Small intestine (tissue), 16 donors: Measurements from ENCODE around the gene RER1. TPM values are rescaled to one million over a fixed set of nuclear protein-coding genes. Genes with fewer than 3 reads are reported as not detected.
A peak's percentile ranks its signal among the peaks of the same experiment; 100 is the strongest.

Experiments used
- DNase-seq, 2 donors: peaks; one replicate each; pipeline versions ENCODE4 v3.0.0 to v3.0.0-alpha.2; 2013
- FAIRE-seq: peaks from 2 replicates; lab custom pipeline; 2012; peaks lifted over from hg19 to GRCh38; lab: Jason Lieb, UNC
- H3K27ac ChIP-seq, 3 donors: one replicate each; pipeline ENCODE4 v1.5.1; 2013; ENCODE audit warnings: low read length in 2 of 3, mild to moderate bottlenecking in 2 of 3, control low read depth in 1 of 3, inconsistent platforms in 1 of 3, low read depth in 1 of 3, moderate library complexity in 1 of 3
- H3K27me3 ChIP-seq, 3 donors: one replicate each; pipeline ENCODE4 v1.6.1; 2013; ENCODE audit warnings: low read length in 3 of 3, inconsistent platforms in 1 of 3; ENCODE audit not compliant: control insufficient read depth in 3 of 3, insufficient read depth in 3 of 3
- H3K36me3 ChIP-seq, 3 donors: one replicate each; pipeline ENCODE4 v1.6.1; 2013; ENCODE audit warnings: low read length in 3 of 3, inconsistent platforms in 1 of 3, low read depth in 1 of 3, mild to moderate bottlenecking in 1 of 3, moderate library complexity in 1 of 3; ENCODE audit not compliant: control insufficient read depth in 3 of 3, insufficient read depth in 2 of 3
- H3K4me1 ChIP-seq, 3 donors: one replicate each; pipeline ENCODE4 v1.6.1; 2013; ENCODE audit warnings: low read length in 2 of 3, inconsistent platforms in 1 of 3, low read depth in 1 of 3, mild to moderate bottlenecking in 1 of 3, moderate library complexity in 1 of 3; ENCODE audit not compliant: control insufficient read depth in 3 of 3, insufficient read depth in 2 of 3
- H3K4me3 ChIP-seq, 3 donors: one replicate each; pipeline ENCODE4 v1.5.1; 2013; ENCODE audit warnings: low read length in 3 of 3, control low read depth in 1 of 3, inconsistent platforms in 1 of 3, low read depth in 1 of 3, mild to moderate bottlenecking in 1 of 3, moderate library complexity in 1 of 3
- H3K9me3 ChIP-seq, 2 donors: one replicate each; pipeline ENCODE4 v1.6.1; 2013; ENCODE audit warnings: low read depth in 1 of 2, low read length in 1 of 2; ENCODE audit not compliant: control insufficient read depth in 2 of 2, insufficient read depth in 1 of 2
- WGBS, 3 donors: extraction: QIAGEN DNeasy Blood & Tissue Kit; methylation state at CpG; one replicate each; pipeline ENCODE4 v1.1.7; 2013; 5-methylcytosine and 5-hydroxymethylcytosine counted together
- long read RNA-seq, 10 donors: transcript quantifications; one replicate each; lab custom pipeline, GENCODE V29; 2026
- polyA plus RNA-seq, 4 donors: library from polyadenylated mRNA; stranded (reverse) in 3 of 4; unstranded in 1 of 4; fragments of 200-250 nt in 3 of 4; fragments of 120-200 nt in 1 of 4; gene quantifications; one replicate each; pipeline versions ENCODE4 v1.2.1 to v1.2.3, GENCODE V29; 2013
- donor health status: healthy with polysubstance abuse.
- donor health status: control.
- donor health status: control.
- donor health status: Bipolar disorder and iron deficiency.
- donor health status: healthy.

Gene RER1, protein sequence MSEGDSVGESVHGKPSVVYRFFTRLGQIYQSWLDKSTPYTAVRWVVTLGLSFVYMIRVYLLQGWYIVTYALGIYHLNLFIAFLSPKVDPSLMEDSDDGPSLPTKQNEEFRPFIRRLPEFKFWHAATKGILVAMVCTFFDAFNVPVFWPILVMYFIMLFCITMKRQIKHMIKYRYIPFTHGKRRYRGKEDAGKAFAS
- polyA plus RNA-seq = 100 to 1,000 TPM in 2 of 4 donors, 10 to 100 TPM in 2; 70.0 to 140 (median 88.7) TPM
- long read RNA-seq, donor 1 = 0 reads
- long read RNA-seq, donor 2, transcript RER1-209 (7 exons, 3,044 nt) = major isoform, 35 of 43 reads
- long read RNA-seq, donor 2, partial matches to known transcripts = 7 of 43 reads
- long read RNA-seq, donor 2, other reads (novel, unspliced or antisense) = 0 of 43 reads
- long read RNA-seq, donor 3, transcript RER1-209 (7 exons, 3,044 nt) = major isoform, 29 of 37 reads
- long read RNA-seq, donor 3, transcript RER1-206 (2 exons, 585 nt) = minor isoform, 5 of 37 reads
- long read RNA-seq, donor 3, partial matches to known transcripts = 0 of 37 reads
- long read RNA-seq, donor 3, other reads (novel, unspliced or antisense) = 0 of 37 reads
- long read RNA-seq, donor 4, partial matches to known transcripts = 0 of 3 reads
- long read RNA-seq, donor 4, other reads (novel, unspliced or antisense) = 0 of 3 reads
- long read RNA-seq, donor 5, transcript RER1-209 (7 exons, 3,044 nt) = major isoform, 6 of 8 reads
- long read RNA-seq, donor 5, partial matches to known transcripts = 0 of 8 reads
- long read RNA-seq, donor 5, other reads (novel, unspliced or antisense) = 0 of 8 reads
- long read RNA-seq, donor 6, transcript RER1-206 (2 exons, 585 nt) = minor isoform, 5 of 41 reads
- long read RNA-seq, donor 6, transcript RER1-209 (7 exons, 3,044 nt) = major isoform, 32 of 41 reads
- long read RNA-seq, donor 6, partial matches to known transcripts = 0 of 41 reads
- long read RNA-seq, donor 6, other reads (novel, unspliced or antisense) = 0 of 41 reads
- long read RNA-seq, donor 7 = 0 reads
- long read RNA-seq, donor 8, partial matches to known transcripts = 0 of 3 reads
- long read RNA-seq, donor 8, other reads (novel, unspliced or antisense) = 0 of 3 reads
- long read RNA-seq, donor 9, transcript RER1-209 (7 exons, 3,044 nt) = major isoform, 9 of 12 reads
- long read RNA-seq, donor 9, partial matches to known transcripts = 0 of 12 reads
- long read RNA-seq, donor 9, other reads (novel, unspliced or antisense) = 0 of 12 reads
- long read RNA-seq, donor 10, transcript RER1-206 (2 exons, 585 nt) = minor isoform, 6 of 47 reads
- long read RNA-seq, donor 10, transcript RER1-209 (7 exons, 3,044 nt) = major isoform, 29 of 47 reads
- long read RNA-seq, donor 10, partial matches to known transcripts = 7 of 47 reads
- long read RNA-seq, donor 10, other reads (novel, unspliced or antisense) = 0 of 47 reads

DNA sequence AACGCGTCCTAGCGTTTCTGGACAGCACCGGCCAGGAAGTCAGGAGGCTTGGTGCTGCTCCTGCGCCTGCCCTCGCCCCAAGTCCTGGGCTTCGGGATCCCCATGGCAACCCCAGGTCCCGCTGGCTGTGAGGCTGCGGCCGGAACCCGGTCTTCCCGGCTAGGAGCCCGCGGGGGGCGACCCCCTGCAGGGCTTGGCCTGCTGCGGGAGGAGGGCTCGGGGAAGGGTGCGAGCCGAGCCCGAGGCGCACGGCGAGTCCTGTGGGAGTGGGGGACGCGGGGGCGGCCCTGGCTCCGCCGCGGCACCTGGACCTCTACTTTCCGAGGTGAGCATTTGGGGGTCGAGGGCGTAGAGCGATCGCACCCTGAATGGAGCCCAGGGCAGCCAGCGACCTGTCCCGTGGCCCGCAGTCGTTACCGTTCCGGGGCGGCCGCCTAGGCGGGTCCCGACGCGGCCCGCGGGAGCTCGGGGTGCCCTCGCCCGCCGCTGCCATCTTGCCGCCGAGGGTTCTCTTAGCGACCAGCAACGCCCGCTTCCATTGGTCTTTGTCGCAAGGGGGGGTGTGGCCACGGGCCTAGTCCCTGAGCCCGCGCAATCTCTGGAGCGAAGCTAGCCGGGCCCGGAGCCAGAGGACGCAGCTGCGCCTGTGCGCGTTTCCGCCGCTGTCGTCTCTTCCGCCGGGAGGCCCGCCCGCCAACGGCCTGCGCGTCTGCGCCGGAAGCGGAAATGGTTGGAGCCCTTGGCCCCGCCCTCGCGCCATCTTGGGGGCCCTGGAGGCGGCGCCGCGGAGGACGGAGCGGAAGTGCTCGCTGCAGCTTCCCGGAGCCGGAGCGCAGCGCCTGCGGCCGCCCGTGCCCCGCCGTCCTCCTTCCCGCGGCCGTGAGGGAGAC lies at the start of gene RER1, which contains the start of gene MORN1:
Gene RER1 (plus strand): TSS at position 801 of the 890 bp plus-strand sequence. CDS start 3,950 bp downstream, outside the sequence.
Gene MORN1 (minus strand): TSS at position 514 of the 890 bp plus-strand sequence. CDS start 21 bp downstream, at position 493.
- H3K27me3 ChIP-seq = no peaks in the 10 kb centered on the region
- H3K4me1 ChIP-seq = peaks cover 3 to 26% (median 11%) of the 10 kb centered on the region in 3 donors
- peaks cover 0 to 60% (median 6%) of the 10 kb centered on the region in 3 donors for H3K36me3 ChIP-seq
- peak within 1 kb of the TSS; percentile 76 to 94 (median 83) for H3K27ac ChIP-seq
- FAIRE-seq (no peak), DNase-seq (peak; percentile 99 to 100)
- 0% methylated on average over 66 to 103 of the region's 103 CpGs for WGBS, 3 donors
- H3K4me3 ChIP-seq = peak within 1 kb of the TSS; percentile 69 to 92 (median 89)
- no peaks in the 10 kb centered on the region for H3K9me3 ChIP-seq

DNA sequence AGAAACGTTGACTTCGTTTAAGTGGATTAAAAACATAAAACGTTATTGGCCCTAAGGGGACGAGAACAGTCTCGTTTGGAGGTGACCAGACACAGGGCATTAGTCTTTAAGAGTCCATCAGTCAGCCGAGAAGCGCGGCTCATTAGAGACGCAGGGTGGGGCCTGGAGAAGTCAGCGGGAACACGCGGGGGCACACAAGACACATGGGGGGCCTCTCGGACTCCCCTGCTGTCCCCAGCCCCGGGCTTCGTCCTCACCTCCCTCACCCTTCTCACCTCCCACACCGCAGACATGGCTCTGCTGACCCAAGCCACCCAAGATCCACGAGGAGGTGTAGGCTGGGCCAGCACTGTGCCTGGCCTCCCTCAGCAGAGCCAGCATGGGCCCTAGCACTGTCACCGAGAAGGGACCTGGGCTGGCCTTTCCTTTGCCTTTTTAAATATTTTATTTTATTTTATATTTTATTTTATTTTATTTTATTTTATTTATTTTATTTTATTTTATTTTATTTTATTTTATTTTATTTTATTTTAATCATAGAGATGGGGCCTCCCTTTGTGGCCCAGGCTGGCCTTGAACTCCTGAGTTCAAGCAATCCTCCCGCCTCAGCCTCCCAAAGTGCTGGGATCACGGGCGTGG lies 49.1 kb upstream of the RER1 start:
- 80 to 86% (median 85%) methylated on average over 21 of the region's 21 CpGs for WGBS, 3 donors

DNA sequence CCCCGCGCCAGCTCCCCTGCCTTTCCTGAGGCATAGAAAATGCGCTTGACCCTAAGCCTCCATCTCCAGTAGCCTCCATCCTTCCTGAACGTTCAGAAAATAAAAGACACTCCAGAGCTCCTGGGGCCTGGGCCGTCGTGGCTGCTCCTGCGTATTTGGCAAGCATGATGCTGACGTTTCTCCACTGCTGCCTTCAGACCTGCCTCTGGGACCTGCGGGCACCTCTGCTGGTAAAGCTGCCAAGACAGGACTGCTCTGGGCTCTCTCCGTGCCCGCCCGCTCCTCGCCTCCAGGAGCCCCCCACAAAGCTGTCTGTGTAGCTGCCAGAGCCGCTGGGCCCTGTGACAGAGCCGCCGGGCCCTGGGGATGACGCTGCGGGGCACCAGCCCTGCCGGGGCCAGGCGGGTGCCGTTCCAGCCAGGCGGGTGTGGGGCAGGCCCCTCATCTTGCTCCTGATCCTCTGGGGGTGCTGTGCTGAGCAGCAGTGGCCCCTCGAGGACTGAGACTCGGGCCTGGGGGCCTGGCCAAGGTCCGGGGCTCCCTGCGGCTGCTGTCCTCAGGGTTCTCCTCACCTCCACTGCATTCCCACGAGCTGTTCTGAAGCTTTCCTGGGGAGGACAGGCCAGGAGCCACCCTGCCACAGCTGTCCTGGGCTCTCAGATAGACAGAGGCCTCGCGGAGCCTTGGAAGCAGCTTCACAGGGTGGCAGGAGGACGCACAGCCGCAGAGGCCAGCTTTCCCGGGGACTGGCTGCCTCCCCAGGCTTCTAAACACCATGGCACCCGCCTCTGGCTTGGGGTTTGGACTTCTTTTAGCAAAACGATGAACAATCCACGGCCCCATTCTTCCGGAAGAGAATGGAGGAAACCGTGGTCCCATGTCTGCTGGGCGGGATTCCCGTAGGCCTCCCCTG lies 48.4 kb upstream of the RER1 start:
- Histone ChIP-seq H3K4me3 (no peak overlapping the region), H3K27me3 (no peaks in the 10 kb centered on the region), H3K36me3 (no peaks in the 10 kb centered on the region), H3K9me3 (no peaks in the 10 kb centered on the region), H3K27ac (no peak overlapping the region), H3K4me1 (no peaks in the 10 kb centered on the region)
- DNase-seq (no peak), FAIRE-seq (no peak)
- 77 to 84% (median 78%) methylated on average over 39 of the region's 39 CpGs for WGBS, 3 donors

More for the DNA sequence above, 49.1 kb upstream of the RER1 start:
- H3K9me3 ChIP-seq = no peaks in the 10 kb centered on the region
- no peaks in the 10 kb centered on the region for H3K4me1 ChIP-seq
- no peaks in the 10 kb centered on the region for H3K27me3 ChIP-seq
- DNase-seq (no peak), FAIRE-seq (no peak)
- H3K27ac ChIP-seq = no peak overlapping the region
- H3K36me3 ChIP-seq = no peaks in the 10 kb centered on the region
- no peak overlapping the region for H3K4me3 ChIP-seq

DNA sequence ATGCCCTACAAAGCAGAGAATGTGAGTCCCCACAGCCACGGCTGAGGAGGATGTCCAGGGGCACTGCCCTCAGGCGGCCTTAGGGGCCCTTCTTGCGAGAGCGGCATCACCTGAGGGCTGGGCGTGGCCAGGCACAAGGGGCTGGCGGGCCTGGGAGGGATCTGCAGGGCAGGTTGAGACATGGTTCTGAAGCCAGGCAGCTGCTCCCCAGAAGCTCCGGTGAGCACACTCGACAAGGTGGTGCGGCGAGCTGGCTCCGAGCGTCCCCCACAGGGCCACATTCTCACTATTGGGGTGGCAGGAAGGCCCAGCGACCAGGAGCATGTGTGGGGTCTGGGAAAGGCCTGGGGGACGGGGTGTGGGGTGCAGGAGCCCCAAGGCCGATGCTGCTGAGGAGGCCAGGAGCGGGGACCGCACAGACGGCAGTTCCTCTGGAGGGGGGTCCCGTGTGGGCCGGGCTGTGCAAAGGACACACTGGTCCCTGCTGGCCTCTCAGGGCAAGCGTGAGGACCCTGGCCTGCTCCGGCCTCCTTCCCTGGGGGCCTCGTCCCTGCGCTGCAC lies 47.4 kb upstream of the RER1 start:
- H3K36me3 ChIP-seq = no peaks in the 10 kb centered on the region
- H3K27me3 ChIP-seq = no peaks in the 10 kb centered on the region
- no peaks in the 10 kb centered on the region for H3K9me3 ChIP-seq
- no peak overlapping the region for H3K27ac ChIP-seq
- no peaks in the 10 kb centered on the region for H3K4me1 ChIP-seq
- no peak overlapping the region for H3K4me3 ChIP-seq
- FAIRE-seq = no peak
- WGBS, 3 donors = 83 to 90% (median 88%) methylated on average over 16 to 24 of the region's 24 CpGs
- no peak for DNase-seq

DNA sequence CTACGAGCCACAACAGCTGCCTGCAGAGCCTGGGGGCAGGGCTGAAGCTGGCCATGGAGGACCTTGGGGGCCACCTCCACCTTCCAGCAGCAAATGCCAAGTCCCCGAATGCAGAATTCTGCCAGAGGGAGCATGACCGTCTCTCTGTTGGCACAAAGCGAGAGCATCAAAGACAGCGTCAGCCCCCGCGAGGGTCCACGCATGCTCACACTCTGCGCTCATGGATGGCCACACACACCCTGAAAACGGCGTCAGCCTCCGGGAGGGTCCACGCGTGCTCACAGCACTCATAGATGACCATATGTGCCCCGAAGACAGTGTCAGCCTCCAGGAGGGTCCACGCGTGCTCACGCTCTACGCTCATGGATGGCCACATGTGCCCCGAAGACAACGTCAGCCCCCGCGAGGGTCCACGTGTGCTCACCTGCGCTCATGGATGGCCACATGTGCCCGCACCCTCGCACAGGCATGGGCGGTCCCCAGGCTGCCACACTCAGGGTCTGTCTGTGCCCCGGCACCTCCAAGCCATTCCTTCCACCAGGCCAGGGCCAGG lies 46.8 kb upstream of the RER1 start:
- Histone ChIP-seq H3K4me3 (no peak overlapping the region), H3K36me3 (no peaks in the 10 kb centered on the region), H3K27ac (no peak overlapping the region), H3K4me1 (no peaks in the 10 kb centered on the region), H3K27me3 (no peaks in the 10 kb centered on the region), H3K9me3 (no peaks in the 10 kb centered on the region)
- no peak for DNase-seq
- 90 to 94% (median 92%) methylated on average over 29 of the region's 29 CpGs for WGBS, 3 donors
- FAIRE-seq = no peak

DNA sequence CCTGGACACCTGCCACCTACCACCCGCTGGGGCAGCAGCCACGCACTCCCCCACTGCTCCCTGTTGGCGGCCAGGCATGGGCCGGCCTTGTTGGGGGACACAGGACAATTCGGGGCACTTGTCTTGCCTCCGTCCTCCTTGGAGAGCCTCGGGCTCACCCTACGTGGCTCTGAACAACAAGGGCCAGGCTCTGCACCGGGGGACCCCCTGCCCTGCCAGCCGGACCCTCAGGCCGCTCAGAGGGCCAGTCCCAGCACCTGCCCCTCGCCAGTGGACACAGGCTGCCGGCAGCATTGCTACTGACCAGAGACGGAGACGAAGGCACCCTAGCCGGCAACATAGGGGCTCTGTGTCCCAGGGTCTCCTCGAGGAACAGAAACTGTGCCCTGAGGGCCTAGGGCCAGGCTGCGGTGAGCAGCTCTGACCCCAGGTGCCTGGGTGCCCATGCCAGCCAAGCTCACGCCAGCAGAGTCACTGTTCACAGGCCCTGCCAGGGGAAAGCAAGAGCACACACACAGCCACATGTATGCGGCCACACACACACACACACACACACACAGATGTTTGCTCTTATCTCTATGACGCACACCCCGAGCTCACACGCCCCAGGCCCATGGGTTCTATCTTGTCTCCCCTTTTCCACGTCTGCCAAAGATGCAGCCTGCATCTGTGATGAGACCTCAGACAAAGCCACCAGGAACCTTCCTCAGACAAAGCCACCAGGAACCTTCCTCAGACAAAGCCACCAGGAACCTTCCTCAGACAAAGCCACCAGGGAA lies 46.2 kb upstream of the RER1 start:
- Histone ChIP-seq H3K27ac (no peak overlapping the region), H3K27me3 (no peaks in the 10 kb centered on the region), H3K4me3 (no peak overlapping the region), H3K4me1 (no peaks in the 10 kb centered on the region), H3K36me3 (no peaks in the 10 kb centered on the region), H3K9me3 (no peaks in the 10 kb centered on the region)
- WGBS, 3 donors = 69 to 83% (median 73%) methylated on average over 24 of the region's 24 CpGs
- FAIRE-seq (no peak), DNase-seq (no peak)
